Prostate gland (tissue), 2 donors: ENCODE measurements around the gene PP2D1.

Experiments used
- CTCF ChIP-seq, 4 experiments: fragments of 200-600 bp in 2 of 4; fragments of 450-650 bp in 2 of 4; sonication (generic) in 2 of 4; IDR thresholded peaks; 1 replicate in 3 of 4; 2 replicates in 1 of 4; pipeline ENCODE4 v1.5.1; 2016 to 2019; ENCODE audit warnings: antibody characterized with exemption in 4 of 4, mild to moderate bottlenecking in 2 of 4, moderate library complexity in 2 of 4
- POLR2A ChIP-seq: fragments of 450-650 bp; IDR thresholded peaks from one replicate; pipeline ENCODE4 v1.6.1; 2016; ENCODE audit warnings: antibody characterized with exemption, mild to moderate bottlenecking
- POLR2AphosphoS5 ChIP-seq: sonication (generic); formaldehyde crosslinking; IDR thresholded peaks from one replicate; pipeline ENCODE4 v1.6.1; 2017; ENCODE audit warnings: antibody characterized with exemption

- TF ChIP-seq CTCF (IDR thresholded peaks at IDR 0.05) (no peak), POLR2AphosphoS5 (no peak), POLR2A (no peak)
These were observed 14.6 kb downstream of the PP2D1 start for GRCh38 chr3:19997502-19997901.
